Superior temporal gyrus (tissue), 1 donor: Measurements from ENCODE around the gene HRH1.
"Not testable (repeated sequence)": the region's sequence is repeated elsewhere in the genome, so short reads cannot be mapped to it uniquely, and the experiment has no call there.

Source experiments
- DNase-seq: peaks from one replicate; pipeline ENCODE4 v3.0.0-alpha.2; 2016; ENCODE audit errors: extremely low spot score

HRH1 gene

DNA sequence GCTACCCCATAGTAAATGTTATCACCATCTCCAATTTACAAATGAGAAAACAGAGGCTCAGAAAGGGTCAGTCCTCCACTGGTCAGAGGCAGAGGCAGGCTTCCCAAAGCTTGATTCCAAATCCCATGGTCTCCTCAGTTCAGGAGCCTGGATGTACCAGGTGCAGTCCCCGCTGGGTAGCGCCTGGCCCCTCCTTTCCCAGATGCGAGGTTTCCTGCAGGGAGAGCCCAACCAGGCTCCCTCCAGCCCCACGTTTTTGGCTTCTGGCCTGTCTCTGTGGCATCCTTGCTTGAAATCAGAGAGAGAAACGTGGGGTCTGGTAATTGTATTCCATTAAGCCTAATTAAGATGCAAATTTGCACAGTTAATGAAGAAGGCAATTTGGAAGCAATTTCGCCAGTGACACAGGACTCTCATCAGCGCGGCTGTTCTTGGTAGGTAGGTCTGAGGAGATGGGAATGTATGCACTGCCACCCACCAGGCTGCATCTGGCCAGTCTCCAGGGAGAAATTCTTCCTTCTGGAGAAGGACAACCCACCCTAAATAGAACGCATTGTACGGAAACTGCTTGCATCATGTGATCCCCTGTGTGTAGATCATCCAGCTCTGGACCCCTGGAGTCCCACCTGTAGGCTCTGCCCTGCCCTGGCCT, 50.5 kb downstream of the HRH1 start:
- DNase-seq = peak; percentile 29

DNA sequence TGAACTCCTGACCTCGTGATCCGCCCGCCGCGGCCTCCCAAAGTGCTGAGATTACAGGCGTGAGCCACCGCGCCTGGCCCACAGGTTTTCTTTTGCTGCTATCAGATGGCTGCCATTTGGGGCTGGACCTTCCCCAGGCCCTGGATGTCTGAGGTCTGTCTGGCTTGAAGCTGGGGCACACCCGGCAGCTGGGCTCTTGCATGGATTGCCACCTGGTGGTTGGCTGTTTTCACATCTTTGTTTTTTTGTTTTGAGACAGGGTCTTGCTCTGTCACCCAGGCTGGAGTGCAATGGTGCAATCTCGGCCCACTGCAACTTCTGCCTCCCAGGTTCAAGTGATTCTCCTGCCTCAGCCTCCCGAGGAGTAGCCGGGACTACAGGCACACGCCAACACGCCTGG, 51.6 kb downstream of the HRH1 start:
- not testable (repeated sequence) for DNase-seq

DNA sequence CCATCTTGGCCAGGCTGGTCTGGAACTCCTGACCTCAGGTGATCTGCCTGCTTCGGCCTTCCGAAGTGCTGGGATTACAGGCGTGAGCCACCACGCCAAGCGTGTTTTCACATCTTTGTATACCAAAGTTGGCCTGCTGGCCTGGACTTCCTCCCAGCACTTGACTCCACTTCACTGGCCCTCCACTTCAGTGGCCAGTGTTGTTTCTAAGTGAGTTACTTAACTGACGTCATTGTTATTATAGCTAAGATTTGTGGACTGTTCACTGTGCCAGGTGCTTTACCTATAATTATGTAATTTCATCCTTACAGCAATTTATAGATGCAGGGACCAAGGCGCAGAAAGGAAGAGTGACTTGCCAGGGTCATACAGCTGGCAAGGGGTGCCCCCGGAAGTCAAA, 52.0 kb downstream of the HRH1 start:
- DNase-seq = no peak

DNA sequence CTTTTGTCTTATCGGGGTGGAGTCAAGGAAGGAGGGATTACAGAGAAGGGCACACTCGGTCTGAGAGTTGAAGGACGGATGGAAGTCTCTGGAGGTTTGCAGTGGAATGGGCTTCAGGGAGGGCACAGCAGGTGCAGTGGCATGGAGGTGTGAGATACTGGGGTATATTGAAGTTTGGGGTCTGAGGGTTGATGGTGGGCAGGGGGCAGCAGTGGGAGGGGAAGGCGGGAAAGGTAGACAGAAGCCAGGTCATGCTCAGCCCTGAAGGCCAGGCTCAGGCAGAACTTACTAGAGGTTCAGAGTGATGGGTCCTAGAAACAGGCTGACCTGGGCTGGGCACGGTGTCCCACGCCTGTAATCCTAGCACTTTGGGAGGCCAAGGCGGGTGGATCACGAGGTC, 52.7 kb downstream of the HRH1 start:
- DNase-seq = no peak

DNA sequence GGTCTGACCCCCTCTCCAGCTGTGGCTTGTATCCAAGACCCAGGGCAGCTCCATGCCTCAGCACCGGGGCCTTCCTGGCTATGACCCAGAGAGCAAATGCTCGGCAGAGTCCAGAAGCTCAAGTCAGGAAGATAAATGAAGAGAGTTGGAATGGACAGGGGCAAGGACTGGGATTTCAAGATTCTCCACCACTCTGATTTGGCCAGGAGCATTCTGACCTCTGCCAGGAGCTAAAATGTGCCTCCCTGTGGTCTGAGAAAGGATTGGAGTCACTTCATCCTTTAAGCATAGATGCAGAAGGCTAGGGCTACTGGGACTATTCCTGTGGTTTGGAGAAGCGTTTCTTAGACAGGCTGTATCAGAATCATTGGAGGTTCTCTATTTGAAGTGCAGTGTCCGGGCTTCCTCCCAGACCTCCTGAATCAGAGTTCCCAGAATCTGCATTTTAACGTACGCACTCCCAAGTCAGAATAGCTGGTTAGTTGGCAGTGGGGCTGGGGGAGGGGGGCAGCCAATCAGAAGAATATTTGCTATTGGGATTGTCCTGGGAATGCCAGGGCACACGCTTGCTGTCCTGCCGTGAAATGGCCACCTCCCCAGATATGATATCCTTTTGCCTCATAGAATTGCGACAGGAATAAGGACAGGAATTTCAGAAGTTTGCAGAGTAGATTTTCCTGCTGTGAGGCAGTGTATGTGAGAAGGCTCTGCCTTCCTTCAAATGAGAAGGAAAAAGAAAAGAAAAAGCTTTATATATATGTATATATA, 57.4 kb downstream of the HRH1 start:
- DNase-seq = no peak

DNA sequence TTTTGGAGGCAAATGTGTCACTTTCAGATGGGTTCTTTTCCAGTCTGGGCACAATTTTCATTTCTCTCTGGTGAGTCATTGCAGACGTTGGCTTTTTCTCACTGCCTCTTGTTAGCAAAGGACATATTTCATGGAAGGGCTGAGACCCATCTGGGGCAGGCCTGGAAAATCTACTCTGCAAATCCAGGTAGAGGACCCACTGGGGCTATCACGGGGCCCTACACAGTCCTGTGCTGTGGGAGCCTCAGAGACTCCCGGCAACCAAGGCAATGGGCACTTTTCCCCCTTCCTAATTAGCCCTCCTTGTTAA, 58.0 kb downstream of the HRH1 start:
- peak; percentile 33 for DNase-seq

DNA sequence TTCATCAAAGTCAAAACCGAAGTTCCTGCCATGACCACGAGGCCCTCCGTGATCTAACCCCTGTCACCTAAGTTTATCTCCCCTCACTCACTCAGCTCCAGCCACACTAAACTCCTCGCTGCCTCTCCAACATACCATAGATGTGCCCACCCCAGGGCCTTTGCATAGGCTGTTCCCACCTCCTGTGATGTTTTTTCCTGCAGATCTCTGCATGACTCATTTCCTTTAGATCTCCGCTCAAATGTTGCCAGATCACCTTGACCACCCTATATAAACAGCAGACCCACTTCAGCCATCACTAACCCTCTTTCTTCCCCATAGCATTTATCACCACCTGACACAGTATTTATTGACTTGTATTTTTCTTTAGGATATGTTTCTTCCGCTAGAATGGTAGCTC, 58.5 kb downstream of the HRH1 start:
- no peak for DNase-seq

DNA sequence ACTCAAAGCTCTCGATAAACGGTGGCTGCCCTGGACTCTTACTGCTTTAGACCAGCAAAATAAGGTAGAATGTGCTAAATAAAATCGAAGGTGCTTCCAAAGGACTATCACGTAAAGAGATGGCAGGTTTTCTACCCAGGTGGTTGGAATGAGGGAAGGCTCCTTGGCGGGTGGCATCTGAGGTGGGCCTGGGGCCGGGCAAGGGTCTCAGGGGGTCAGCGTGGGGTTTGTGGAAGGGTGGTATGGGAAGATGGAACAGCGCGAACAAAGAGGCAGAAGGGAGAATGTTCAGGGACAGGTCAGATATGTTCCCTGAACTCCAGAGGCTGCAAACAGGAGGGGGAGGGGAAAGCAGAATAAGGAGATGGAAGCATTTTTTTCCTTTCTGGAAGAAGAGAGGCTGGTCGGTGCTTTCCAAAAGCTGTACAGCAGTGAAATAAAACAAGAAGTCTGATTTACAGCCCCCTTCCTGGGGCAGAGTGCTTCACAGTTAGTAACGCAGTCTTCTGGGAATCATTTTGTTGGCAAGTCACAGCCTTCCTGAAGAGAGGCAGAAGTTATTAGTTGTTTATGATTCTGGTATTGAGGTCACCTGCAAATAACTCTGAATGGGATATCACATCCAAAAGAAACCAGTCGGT, 59.6 kb downstream of the HRH1 start:
- no peak for DNase-seq

DNA sequence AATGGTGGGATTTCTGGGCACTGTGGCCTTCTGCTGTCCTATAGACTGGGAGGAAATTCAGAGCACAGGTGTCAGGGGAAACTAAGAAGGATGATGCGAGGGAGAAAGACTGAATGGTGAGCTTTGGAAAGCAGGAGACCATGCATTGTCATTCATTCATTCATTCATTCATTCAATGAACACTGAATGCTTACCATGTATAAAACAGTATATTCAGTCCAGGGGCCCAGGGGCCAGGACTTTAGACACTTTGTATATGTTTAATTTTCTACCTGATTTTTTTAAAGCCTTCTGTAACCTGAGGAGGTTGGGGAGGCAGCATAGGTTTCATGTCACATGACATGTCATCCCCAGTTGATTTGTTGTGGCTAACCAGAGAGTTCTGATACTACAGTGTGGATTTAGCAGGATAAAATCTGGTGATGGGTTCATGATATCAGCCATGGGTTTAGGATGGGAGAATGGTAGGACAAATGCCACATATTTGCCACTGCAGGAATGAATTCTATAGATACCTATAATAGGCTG, 60.2 kb downstream of the HRH1 start:
- no peak for DNase-seq

DNA sequence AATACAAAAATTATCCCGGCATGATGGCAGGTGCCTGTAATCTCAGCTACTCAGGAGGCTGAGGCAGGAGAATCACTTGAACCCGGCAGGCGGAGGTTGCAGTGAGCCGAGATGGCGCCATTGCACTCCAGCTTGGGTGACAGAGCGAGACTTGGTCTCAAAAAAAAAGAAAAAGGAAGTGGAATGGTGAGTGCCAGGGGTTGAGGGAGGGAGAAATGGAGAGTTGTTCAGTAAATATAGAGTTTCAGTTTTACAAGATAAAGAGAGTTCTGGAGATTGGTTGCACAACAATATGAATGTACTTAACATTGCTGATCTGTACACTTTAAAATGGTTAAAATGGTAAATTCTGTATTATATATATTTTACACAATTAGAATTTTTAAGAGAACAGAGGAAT, 63.1 kb downstream of the HRH1 start:
- DNase-seq = not testable (repeated sequence)

DNA sequence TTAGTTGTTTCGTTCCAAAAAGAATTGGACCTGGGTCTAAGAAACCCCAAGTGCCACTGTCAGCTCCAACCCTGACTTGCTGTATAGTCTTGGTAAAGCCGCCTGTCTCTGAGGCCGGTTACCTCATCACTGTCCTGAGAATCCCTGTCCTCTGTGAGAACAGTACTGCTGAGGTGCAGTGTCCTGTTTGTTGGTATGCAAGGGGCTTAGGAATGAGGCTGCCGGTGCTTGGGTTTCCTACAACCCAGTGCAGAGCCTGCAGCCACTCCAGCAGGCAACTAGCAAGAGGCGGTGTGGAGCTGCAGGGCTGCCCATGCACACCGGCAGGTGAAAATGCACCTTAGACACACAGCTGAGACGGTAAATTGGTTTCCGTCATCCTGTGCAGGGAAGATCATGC, 65.9 kb downstream of the HRH1 start:
- no peak for DNase-seq

DNA sequence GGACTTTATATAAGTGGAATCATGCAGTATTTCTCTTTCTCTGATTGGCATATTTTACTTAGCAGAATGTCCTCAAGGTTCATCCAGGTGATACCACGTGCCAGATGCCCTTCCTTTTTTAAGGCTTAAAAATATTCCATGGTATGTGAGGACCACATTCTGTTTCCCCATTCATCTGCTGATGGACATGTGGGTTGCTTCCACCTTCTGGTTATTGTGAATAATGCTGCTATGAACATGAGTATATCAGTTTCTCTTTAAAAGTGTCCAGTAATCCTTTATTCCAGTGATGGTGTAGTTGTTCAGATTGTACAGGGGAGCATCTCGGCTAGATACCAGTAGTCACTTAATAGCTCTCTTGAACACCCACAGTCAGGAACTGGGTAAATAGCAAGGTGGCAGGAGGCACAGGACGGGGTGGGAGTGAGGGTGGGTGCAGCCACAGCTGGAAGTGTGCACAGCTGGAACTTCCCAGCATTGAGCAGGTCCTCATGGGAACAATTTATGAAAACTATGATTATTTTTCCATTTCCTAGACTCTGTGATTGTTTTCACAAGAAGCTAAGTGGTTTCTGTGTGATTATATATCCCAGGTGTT, 67.6 kb downstream of the HRH1 start:
- no peak for DNase-seq

DNA sequence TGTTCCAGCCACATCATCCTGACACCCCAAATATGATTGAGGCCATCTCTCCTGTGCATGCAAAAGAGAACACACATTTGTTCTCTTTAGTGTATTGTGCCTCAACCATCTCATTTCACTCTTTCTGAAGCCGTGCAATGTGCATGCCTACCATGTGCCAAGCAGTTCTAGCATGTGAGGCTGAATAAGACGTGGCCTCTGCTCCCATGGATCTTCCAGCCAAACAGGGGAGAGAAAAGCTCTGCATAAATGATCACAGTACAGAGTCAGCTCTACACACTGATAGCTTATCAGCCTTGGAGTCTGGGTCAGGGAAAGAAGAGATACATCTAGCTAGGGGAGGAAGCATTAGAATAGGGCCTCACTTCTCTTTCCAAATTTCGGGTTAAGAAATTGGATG, 69.7 kb downstream of the HRH1 start:
- no peak for DNase-seq

DNA sequence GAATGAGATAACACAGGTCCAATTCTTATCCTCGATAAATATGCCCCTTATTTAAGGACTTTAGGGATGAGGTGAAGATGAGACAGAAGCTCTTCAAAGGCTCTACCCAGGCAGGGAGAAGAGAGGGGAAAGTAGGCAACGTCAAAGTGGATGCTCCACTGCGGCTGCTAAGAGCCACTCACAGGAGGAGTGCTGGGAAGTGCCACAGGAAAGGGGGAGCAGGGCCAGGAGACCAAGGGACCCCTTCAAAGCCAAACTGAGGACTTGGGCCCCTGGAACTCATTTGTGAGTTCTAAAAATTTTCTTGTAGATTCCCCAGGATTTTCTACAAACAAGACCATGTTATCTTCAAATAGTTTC, 70.6 kb downstream of the HRH1 start:
- DNase-seq = no peak

DNA sequence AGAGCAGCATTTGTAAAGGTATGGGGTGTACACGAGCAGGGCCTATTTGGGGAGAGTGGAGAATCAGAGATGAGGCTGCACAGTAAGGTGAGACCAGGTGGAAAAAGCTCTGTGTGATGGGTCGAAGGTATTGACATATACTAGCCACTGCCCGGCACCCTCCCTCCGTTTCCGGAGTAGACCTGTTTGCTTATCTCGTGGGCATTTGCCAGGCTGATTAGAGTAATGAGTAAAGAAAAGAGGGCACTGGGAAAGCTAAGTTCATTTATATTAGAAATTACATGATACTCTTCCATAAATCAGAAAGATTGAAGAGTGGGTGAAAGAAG, 71.7 kb downstream of the HRH1 start:
- no peak for DNase-seq

DNA sequence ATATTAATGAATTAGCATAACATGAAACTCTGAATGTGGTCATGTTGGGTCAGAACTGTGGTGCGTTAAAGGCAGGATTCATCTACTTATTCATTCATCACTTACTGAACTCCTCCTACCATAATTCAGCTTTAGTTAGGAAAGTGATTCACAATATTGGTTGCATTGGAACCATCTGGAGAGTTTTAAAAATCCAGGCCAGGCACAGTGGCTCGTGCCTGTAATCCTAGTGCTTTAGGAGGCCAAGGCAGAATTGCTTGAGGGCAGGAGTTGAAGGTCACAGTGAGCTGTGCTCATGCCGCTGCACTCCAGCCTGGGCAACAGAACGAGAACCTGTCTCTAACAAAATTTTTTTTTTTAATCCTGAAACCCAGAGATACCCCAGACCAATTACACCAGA, 73.7 kb downstream of the HRH1 start:
- DNase-seq = no peak

DNA sequence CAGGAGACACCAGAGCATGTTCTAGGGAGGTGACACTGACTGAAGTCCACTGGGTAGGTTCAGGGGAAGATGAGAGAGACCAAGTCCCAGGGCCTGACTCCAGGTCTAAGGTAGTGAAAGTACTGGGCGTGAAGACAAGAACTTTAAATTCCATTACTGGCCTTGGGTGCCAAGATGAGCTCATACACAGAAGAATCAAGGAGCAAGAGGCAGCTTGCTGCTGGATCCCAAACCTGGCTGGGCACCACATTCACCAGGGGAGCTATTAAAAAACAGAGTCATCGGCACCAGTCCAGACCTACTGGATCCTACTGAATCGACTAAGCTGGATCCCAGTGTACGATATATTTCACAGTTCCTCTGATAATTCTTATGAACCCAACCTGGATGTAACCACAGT, 75.8 kb downstream of the HRH1 start:
- no peak for DNase-seq

DNA sequence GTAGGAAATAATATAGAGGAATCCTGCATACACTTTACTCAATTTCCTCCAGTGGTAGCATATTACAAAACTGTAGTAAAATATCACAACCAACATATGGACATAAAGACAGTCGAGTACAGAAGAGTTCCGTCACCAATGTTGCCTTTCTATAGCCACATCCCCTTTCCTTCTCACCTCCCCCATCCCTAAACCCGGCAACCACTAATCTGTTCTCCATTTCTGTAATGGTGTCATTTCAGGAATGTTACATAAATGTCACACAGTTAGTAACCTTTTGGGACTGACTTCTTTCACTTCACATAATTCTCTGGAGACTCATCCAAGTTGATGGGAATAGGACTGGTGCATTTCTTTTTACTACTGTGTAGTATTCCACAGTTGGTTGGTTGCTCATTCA, 76.5 kb downstream of the HRH1 start:
- DNase-seq = no peak

DNA sequence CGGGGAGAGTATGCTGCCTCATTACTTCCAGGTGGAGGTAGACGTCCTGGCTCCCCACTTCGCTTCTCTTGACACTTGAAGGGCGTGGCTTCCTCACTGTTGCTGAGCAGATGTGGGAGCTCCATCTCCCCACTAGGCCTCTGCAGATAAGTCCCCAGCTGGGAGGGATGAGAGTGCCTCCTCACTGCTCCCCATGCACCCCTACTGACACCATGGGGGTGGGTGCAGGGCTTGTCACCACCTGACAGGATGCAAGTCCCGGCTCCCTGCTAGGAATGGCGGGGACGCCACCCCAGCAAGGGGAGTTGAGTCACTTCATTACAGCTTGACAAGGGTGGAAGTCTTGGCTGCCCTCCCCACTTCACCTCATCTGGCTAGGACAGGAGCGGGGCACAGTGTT, 81.1 kb downstream of the HRH1 start:
- DNase-seq = no peak

DNA sequence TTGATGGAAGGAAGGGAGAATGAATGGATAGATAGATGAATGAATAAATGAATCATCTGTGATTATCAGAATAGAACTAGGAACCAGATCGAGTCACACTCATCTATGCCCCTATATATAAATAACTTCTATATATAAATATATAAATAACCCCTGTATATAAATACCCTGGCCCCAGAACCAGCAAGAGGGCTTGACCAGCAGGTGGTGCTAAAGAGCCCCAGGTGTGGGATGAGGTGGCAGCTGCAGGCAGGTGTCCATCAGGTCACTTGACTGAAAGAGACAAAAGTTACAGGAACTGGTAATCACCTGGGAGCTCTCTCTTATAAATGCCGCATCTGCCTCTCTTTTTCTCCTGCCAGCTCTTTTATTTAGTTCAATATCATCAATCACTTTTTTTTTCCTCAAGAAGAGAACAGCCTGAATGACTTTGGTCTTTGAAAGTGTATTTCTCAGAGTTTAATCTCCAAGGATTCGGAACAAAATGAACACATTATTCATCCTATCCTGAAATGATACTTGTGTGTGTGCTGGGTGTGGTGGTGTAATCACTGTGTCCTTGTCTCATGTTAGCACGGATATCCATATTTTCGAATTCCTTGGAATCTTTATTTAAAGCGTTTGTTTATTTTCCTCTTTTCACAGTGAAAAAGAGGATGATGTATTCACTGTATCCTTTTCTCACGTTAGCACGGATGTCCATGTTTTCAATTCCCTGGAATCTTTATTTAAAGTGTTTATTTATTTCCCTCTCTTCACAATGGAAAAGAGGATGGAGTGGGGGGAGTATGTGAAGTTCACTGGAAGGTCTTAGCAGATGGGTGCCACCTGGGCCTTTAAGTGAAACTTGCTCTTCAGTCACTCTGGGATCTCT, 82.5 kb downstream of the HRH1 start:
- DNase-seq = peak; percentile 24

DNA sequence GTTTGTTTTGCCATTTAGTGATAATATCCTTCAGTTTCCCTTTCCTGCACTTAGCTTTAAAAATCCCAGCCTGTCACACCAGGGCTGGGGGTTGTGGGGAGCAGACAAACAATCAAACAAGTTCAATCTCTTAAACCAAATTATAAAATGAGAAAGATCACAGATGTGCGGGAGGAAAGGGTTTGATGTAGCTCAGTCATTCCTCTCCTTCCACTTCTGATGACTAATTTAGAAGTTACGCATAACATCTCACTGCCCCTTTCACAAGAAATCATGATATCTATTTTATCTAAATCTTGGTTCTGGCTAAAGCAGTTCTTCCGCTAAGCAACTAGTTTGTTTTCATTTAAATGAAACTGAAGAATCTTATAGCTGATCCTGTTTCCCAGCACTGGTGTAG, 83.8 kb downstream of the HRH1 start:
- no peak for DNase-seq

DNA sequence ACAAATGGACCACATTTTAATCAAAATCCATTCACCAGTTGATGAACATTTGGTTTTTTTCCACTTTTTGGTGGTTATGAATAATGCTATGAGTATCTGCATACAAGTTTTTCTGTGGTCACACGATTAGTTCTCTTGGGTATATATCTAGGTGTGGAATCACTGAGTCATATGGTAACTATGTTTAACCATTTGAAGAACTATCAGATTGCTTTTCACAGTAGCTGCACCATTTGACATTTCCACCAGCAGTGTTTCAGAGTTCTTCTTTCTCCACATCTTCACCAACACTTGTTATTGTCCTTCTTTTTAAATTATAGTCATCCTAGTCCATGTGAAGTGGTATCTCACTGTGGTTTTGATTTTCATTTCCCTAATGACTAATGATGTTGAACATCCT, 84.6 kb downstream of the HRH1 start:
- DNase-seq = no peak
